ENCODE measurements around the gene GLB1L.

Gene GLB1L

DNA sequence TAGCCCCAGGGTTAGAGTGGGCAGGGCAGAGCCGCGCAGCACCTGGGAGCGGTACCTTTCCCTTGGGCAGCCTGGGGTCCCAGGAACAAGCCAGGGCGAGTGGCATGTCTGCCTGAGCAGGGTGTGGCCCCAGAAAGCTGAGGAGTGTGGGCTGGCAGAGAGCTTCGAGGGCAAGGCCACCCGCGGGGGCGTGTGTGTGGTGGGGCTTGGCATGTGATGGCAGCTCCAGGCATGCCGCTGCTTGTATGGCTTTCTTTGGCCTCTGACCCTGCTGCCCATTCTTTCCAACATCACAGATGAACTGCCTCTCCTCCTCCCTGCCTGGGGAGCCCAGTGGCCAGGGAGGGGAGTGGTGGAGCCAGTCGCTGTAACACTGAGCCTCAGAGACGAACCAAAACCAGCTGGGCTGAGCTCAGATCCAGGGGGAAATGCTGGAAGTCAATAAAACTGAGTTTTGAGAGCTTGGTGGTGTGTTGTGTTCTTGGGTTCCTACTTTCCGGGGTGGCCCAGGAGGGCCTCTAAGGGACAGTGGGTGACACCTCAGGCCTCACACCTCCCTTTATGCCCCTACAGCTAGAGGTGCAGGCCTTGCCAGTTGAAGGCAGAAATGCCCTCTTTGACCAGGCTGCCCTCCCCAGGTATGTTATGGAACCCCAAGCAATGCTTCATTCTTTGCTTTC is 41.3 kb upstream of the GLB1L start:
- Mint-ChIP-seq H3K27me3 (ENCODE audit: low read depth) (peaks cover 5% of the 10 kb centered on the region), H3K36me3 (ENCODE audit: low read depth) (peaks cover 18% of the 10 kb centered on the region), H3K4me1 (peaks cover 38% of the 10 kb centered on the region), H3K4me3 (peak overlapping the region in 1 of 3 experiments; percentile 11), H3K27ac (peak overlapping the region; percentile 48 to 90 (median 59)), H3K9me3 (no peaks in the 10 kb centered on the region)
- TF ChIP-seq, protein P1, sequence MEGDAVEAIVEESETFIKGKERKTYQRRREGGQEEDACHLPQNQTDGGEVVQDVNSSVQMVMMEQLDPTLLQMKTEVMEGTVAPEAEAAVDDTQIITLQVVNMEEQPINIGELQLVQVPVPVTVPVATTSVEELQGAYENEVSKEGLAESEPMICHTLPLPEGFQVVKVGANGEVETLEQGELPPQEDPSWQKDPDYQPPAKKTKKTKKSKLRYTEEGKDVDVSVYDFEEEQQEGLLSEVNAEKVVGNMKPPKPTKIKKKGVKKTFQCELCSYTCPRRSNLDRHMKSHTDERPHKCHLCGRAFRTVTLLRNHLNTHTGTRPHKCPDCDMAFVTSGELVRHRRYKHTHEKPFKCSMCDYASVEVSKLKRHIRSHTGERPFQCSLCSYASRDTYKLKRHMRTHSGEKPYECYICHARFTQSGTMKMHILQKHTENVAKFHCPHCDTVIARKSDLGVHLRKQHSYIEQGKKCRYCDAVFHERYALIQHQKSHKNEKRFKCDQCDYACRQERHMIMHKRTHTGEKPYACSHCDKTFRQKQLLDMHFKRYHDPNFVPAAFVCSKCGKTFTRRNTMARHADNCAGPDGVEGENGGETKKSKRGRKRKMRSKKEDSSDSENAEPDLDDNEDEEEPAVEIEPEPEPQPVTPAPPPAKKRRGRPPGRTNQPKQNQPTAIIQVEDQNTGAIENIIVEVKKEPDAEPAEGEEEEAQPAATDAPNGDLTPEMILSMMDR (IDR thresholded peaks at IDR 0.05; ENCODE audit: unreplicated experiment in 3 of 3), result no peak

DNA sequence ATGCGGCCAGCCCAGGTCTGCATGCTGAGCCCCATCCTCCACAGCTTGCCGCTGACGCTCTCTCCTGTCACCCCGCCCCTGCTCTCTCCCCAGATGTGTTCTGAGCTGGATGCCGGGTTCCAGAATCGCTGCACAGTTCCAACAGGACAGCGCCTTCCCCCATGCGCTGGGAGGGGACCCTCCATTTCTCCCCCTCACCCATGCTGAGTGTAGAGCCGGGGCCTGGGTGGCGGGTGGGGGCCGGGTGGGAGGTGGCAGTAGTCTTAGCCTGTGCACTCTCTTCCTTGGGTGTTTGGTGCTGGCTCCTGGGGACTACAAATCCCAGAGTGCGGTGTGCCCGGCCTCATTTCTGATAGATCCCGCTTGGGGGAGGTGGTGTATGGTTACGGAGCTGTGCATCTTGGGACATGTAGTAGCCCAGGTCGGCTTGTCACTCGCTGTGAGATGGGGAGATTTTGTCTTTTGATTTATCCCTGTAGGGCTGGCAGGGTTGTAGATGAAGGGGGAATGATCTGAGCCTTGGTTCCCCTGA is 40.7 kb upstream of the GLB1L start:
- Mint-ChIP-seq H3K27ac (peak overlapping the region; percentile 48 to 90 (median 59)), H3K36me3 (ENCODE audit: low read depth) (peaks cover 24% of the 10 kb centered on the region), H3K27me3 (ENCODE audit: low read depth) (peaks cover 5% of the 10 kb centered on the region), H3K4me1 (peaks cover 43% of the 10 kb centered on the region), H3K4me3 (peak overlapping the region in 1 of 3 experiments; percentile 11), H3K9me3 (no peaks in the 10 kb centered on the region)
- TF ChIP-seq, protein P1 (IDR thresholded peaks at IDR 0.05; ENCODE audit: unreplicated experiment in 3 of 3), result no peak

DNA sequence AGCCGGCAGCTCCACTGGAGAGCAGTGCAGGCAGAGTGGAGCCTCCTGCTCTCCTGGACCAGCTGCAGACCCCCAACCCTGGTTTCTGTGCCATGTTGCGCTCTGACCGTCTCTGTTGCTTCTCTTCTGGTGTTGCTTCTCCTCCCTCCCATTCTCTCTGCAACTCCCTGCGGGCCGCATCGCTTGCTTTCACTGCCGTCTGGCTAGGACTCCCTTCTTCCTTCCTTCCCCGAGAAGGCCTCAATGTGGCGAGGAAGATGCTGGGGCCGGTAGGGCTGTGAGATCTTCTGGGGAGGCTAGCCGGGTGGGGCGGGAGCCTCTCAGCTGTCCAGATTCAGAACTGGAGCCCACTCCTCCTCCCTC is 40.1 kb upstream of the GLB1L start:
- Mint-ChIP-seq H3K4me1 (peaks cover 48% of the 10 kb centered on the region), H3K4me3 (peak overlapping the region in 1 of 3 experiments; percentile 24), H3K36me3 (ENCODE audit: low read depth) (peaks cover 26% of the 10 kb centered on the region), H3K27ac (peak overlapping the region in 1 of 3 experiments; percentile 69), H3K27me3 (ENCODE audit: low read depth) (peaks cover 5% of the 10 kb centered on the region), H3K9me3 (no peaks in the 10 kb centered on the region)
- TF ChIP-seq, protein P1 (IDR thresholded peaks at IDR 0.05; ENCODE audit: unreplicated experiment in 3 of 3), result no peak

DNA sequence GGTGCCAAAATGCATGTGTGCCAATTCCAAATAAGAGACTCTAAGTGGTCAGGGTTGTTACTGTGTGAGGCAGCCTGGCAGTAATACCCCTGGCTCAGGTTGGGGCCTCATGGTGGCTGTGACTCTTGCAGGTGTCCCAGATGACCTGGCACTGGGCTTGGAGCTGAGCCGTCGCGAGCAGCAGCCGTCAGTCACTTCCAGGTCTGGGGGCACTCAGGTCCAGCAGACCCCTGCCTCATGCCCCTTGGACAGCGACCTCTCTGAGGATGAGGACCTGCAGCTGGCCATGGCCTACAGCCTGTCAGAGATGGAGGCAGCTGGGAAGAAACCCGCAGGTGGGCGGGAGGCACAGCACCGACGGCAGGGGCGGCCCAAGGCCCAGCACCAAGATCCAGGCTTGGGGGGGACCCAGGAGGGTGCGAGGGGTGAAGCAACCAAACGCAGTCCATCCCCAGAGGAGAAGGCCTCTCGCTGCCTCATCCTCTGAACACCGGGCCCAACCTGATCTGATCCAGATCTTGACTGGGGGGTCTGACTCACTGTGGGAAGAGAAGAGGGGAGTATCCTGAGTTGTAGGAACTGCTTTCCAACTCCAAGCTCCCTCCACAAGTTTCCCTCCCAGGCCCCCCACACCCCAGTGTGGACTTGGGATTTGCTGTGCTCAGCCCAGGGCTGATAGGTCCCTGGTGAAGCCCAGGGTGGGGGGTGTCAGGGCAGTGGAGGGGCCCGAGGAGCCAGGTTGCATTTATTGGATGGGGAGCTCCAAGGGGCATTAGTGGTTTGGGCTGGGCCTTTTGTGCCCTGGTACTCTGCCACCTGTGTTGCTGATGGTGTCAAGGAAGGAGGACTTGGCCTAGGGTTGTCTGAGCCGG is 39.5 kb upstream of the GLB1L start:
- H3K27ac Mint-ChIP-seq, result peak overlapping the region in 1 of 3 experiments; percentile 69
- no peak overlapping the region for H3K4me3 Mint-ChIP-seq
- peaks cover 51% of the 10 kb centered on the region for H3K4me1 Mint-ChIP-seq
- peaks cover 26% of the 10 kb centered on the region for H3K36me3 Mint-ChIP-seq (ENCODE audit: low read depth)
- peaks cover 5% of the 10 kb centered on the region for H3K27me3 Mint-ChIP-seq (ENCODE audit: low read depth)
- H3K9me3 Mint-ChIP-seq, result no peaks in the 10 kb centered on the region
- TF ChIP-seq, protein P1 (IDR thresholded peaks at IDR 0.05; ENCODE audit: unreplicated experiment in 3 of 3), result no peak

DNA sequence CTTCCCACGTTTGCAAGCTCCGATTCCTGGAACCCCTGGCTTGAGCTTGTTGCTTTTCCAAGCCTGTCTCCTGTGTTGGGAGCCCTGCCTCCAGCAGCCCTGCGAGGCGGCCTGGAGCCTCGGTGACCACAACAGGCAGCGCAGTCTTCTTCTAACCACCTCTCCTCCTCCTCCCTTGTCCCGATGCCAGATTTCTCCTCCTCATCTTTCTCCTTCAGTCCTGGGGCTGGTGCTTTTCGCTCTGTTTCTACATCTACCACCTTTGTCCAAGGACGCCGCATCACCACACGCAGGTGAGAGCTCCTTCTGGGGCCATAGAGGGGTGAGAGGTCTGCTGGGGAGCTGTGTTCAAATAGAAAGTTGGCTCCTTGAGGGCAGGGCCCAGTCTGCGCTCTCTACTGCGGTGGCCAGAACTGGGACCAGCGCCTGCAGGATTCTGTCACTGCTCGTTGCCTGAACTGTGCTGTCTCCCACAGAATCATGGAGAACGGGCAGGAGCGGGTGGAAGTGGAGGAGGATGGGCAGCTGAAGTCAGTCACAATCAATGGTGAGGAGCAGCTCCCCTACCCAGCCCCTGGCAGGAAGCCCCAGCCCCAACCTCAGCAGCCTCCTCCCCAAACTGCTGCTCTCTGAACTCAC is 37.8 kb upstream of the GLB1L start:
- TF ChIP-seq, protein P1 (IDR thresholded peaks at IDR 0.05; ENCODE audit: unreplicated experiment in 3 of 3), result no peak
- peaks cover 4% of the 10 kb centered on the region for H3K27me3 Mint-ChIP-seq (ENCODE audit: low read depth)
- H3K36me3 Mint-ChIP-seq (ENCODE audit: low read depth), result peaks cover 26% of the 10 kb centered on the region
- no peaks in the 10 kb centered on the region for H3K9me3 Mint-ChIP-seq
- peaks cover 57% of the 10 kb centered on the region for H3K4me1 Mint-ChIP-seq
- H3K4me3 Mint-ChIP-seq, result peak overlapping the region; percentile 47 to 52 (median 51)
- H3K27ac Mint-ChIP-seq, result peak overlapping the region in 2 of 3 experiments; percentile 33 to 36

Data from nephron (organoid).